Heart right ventricle (tissue), 16 donors: ENCODE measurements around the gene NOLC1. TPM values are rescaled to one million over a fixed set of nuclear protein-coding genes. Genes with fewer than 3 reads are reported as not detected.

Experiments
- ATAC-seq, 8 donors: fragments of 200-7000 bp; cut with Tn5 transposase; one replicate each; pipeline ENCODE4 v1.9.1; 2020; ENCODE audit warnings: mild to moderate bottlenecking in 8 of 8, moderate library complexity in 8 of 8, moderate number of reproducible peaks in 1 of 8
- DNase-seq, 2 donors: peaks; one replicate each; pipeline ENCODE4 v3.0.0-alpha.2; 2020
- H3K27ac ChIP-seq, 10 donors: fragments of 200-600 bp; sonication (generic) in 2 of 10; one replicate each; pipeline versions ENCODE4 v1.5.0 to v1.8.0; 2020 to 2022; ENCODE audit warnings: mild to moderate bottlenecking in 3 of 10
- H3K27me3 ChIP-seq, 7 donors: fragments of 200-600 bp; one replicate each; pipeline ENCODE4 v1.8.0; 2021 to 2022; ENCODE audit warnings: mild to moderate bottlenecking in 2 of 7
- H3K36me3 ChIP-seq, 9 donors: fragments of 200-600 bp; sonication (generic) in 1 of 9; one replicate each; pipeline versions ENCODE4 v1.5.0 to v1.8.0; 2020 to 2022; ENCODE audit warnings: mild to moderate bottlenecking in 2 of 9
- H3K4me1 ChIP-seq, 9 donors: fragments of 200-600 bp; sonication (generic) in 1 of 9; one replicate each; pipeline versions ENCODE4 v1.5.0 to v1.8.0; 2020 to 2022; ENCODE audit warnings: mild to moderate bottlenecking in 4 of 9
- H3K4me3 ChIP-seq, 10 donors: fragments of 200-600 bp; sonication (generic) in 2 of 10; one replicate each; pipeline versions ENCODE4 v1.5.0 to v1.8.0; 2020 to 2022; ENCODE audit warnings: mild to moderate bottlenecking in 7 of 10, moderate library complexity in 2 of 10
- H3K9me3 ChIP-seq, 11 donors: fragments of 200-600 bp in 10 of 11; sonication (generic) in 2 of 11; one replicate each; pipeline versions ENCODE4 v1.5.0 to v1.8.0; 2013 to 2022; ENCODE audit warnings: mild to moderate bottlenecking in 2 of 11, control low read depth in 1 of 11, moderate library complexity in 1 of 11
- CTCF ChIP-seq, 9 donors: fragments of 200-600 bp; sonication (generic) in 2 of 9; IDR thresholded peaks; one replicate each; pipeline versions ENCODE4 v1.5.0 to v1.8.0; 2021 to 2022; ENCODE audit warnings: antibody characterized with exemption in 9 of 9, mild to moderate bottlenecking in 5 of 9, moderate library complexity in 1 of 9
- WGBS, 2 donors: extraction: QIAGEN DNeasy Blood & Tissue Kit; methylation state at CpG; one replicate each; pipeline ENCODE4 v1.1.7; 2013; ENCODE audit warnings: inconsistent platforms in 1 of 2; 5-methylcytosine and 5-hydroxymethylcytosine counted together
- intact Hi-C, 10 donors: fragments of 100-400 bp; cut with DNase I; formaldehyde crosslinking; loops; one replicate each; pipeline versions ENCODE4 v1.11.1 to v1.14.2; 2022
- polyA plus RNA-seq, 2 donors: library from polyadenylated mRNA; stranded (reverse); fragments of 200-250 nt; gene quantifications; one replicate each; pipeline ENCODE4 v1.2.3, GENCODE V29; 2013
- total RNA-seq, 10 donors: library from RNA; stranded (reverse); fragmentation: NEBNext Ultra II Directional in 3 of 10; extraction: Animal tissue kit (Norgen Biotek cat#: 25700) in 3 of 10; gene quantifications; one replicate each; pipeline versions ENCODE4 v1.2.1 to v1.2.4, GENCODE V29; 2021 to 2023
- donor health status: Arrhythmogenic right ventricular cardiomyopathy.
- donor health status: ischemic (EF 13 %, LVEDD 7.1; RV severe dilation, severe dysfunction).
- donor health status: healthy with polysubstance abuse.
- donor health status: DM: no; HTN: yes; CAD: no.
- donor health status: DM: no; HTN: no; CAD: no.
- donor health status: ischemic (EF 25% LVEDD 6.9; RV normal size, moderate dysfunction).
- donor health status: ischemic (EF 25% LVEDD 5.7; RV mildly dilated, moderate dysfunction).
- donor health status: healthy.
- donor health status: DM: yes; HTN: yes; CAD: no.
- donor health status: Ischemic cardiomyopathy.
- donor health status: ischemic (EF 35%, LVEDD 5.7; RV mildly dilated, moderate dysfunction).
- donor health status: nonischemic (EF 11% LVEDD 7.7; RV severe dilation, severe dysfunction).
- donor health status: DM: yes; HTN: yes; CAD: no.
- donor health status: PGD.
- donor health status: ischemic (EF 29% LVEDD 5.4; RV normal size, mild dysfunction).
- donor health status: nonischemic (EF 23%, LVEDD 6.1; RV moderate dilation, normal function).

The NOLC1 gene
- total and polyA plus RNA-seq, 12 donors, result 8.6 to 45.5 (median 27.8) TPM

GRCh38 chr10:102175415-102175814 is 23.2 kb downstream of the NOLC1 start:
- ATAC-seq (no peak), DNase-seq (no peak)
- Histone ChIP-seq H3K9me3 (no peaks in the 10 kb centered on the region), H3K36me3 (no peaks in the 10 kb centered on the region), H3K4me1 (no peaks in the 10 kb centered on the region), H3K27ac (no peak overlapping the region), H3K4me3 (no peak overlapping the region), H3K27me3 (peaks cover 0 to 9% (median 0%) of the 10 kb centered on the region in 7 donors)
- 34 to 39% methylated on average over 4 of the region's 4 CpGs for WGBS, 2 donors
- no peak for TF ChIP-seq CTCF (IDR thresholded peaks at IDR 0.05)
- intact Hi-C loops, result loop anchor here in 1 of 10 donors (5.0 kb wide), 1 partner anchor 42 kb away; no protein-coding TSS in a partner anchor

- peak in 1 of 8 donors; percentile 31 for ATAC-seq
- intact Hi-C loops, result no loop called here
- no peaks in the 10 kb centered on the region for H3K9me3 ChIP-seq
- peaks cover 0 to 9% (median 0%) of the 10 kb centered on the region in 9 donors for H3K4me1 ChIP-seq
- H3K27ac ChIP-seq, result no peak overlapping the region
- no peak for DNase-seq
- no peak for TF ChIP-seq CTCF (IDR thresholded peaks at IDR 0.05)
- 62 to 70% methylated on average over 2 of the region's 2 CpGs for WGBS, 2 donors
- no peaks in the 10 kb centered on the region for H3K36me3 ChIP-seq
- H3K27me3 ChIP-seq, result peaks cover 0 to 6% (median 0%) of the 10 kb centered on the region in 7 donors
- no peak overlapping the region for H3K4me3 ChIP-seq
Measured at GRCh38 chr10:102184606-102185005, 32.4 kb downstream of the NOLC1 start.

GRCh38 chr10:102185272-102185671 is 33.1 kb downstream of the NOLC1 start:
- Histone ChIP-seq H3K27me3 (peaks cover 0 to 3% (median 0%) of the 10 kb centered on the region in 7 donors), H3K9me3 (peaks cover 0 to 2% (median 0%) of the 10 kb centered on the region in 11 donors), H3K36me3 (no peaks in the 10 kb centered on the region), H3K4me3 (no peak overlapping the region), H3K27ac (no peak overlapping the region), H3K4me1 (peaks cover 0 to 12% (median 0%) of the 10 kb centered on the region in 9 donors)
- no peak for TF ChIP-seq CTCF (IDR thresholded peaks at IDR 0.05)
- 77 to 81% methylated on average over 2 of the region's 2 CpGs for WGBS, 2 donors
- no peak for DNase-seq
- intact Hi-C loops, result no loop called here
- ATAC-seq, result no peak

GRCh38 chr10:102185811-102186527 is 33.8 kb downstream of the NOLC1 start:
- H3K4me3 ChIP-seq, result peak overlapping the region in 3 of 10 donors; percentile 1 to 10 (median 8)
- WGBS, 2 donors, result 74 to 82% methylated on average over 15 of the region's 15 CpGs
- DNase-seq, result no peak
- peak in 4 of 8 donors; percentile 35 to 63 (median 60) for ATAC-seq
- peaks cover 0 to 9% (median 0%) of the 10 kb centered on the region in 11 donors for H3K9me3 ChIP-seq
- H3K36me3 ChIP-seq, result no peaks in the 10 kb centered on the region
- TF ChIP-seq CTCF (IDR thresholded peaks at IDR 0.05), result no peak
- intact Hi-C loops, result no loop called here
- H3K27ac ChIP-seq, result no peak overlapping the region
- H3K27me3 ChIP-seq, result no peaks in the 10 kb centered on the region
- H3K4me1 ChIP-seq, result peaks cover 0 to 12% (median 0%) of the 10 kb centered on the region in 9 donors
